ENCODE data around the gene DIRAS3. TPM values are rescaled to one million over a fixed set of nuclear protein-coding genes. Genes with fewer than 3 reads are reported as not detected.

Gene DIRAS3
- total RNA-seq, 4 donors from 2014 or later: 2.1 to 2.4 (median 2.3) TPM

GRCh38 chr1:68045511-68046180 is 4.8 kb downstream of the DIRAS3 start:
- WGBS, 2 donors: 94 to 97% methylated on average over 4 of the region's 4 CpGs
- Histone ChIP-seq H3K9me3 (no peaks in the 10 kb centered on the region), H3K4me1 (no peaks in the 10 kb centered on the region), H3K27ac (no peak overlapping the region), H3K36me3 (no peaks in the 10 kb centered on the region), H3K27me3 (no peaks in the 10 kb centered on the region), H3K4me3 (replicated peaks in 1 of 3) (no peak overlapping the region)
- DNase-seq: no peak
- TF ChIP-seq POLR2A (IDR thresholded peaks at IDR 0.05) (no peak), CTCF (IDR thresholded peaks at IDR 0.05) (no peak)
- intact Hi-C loops (cut with DNase I): no loop called here

GRCh38 chr1:68043443-68044090 is 6.9 kb downstream of the DIRAS3 start:
- Histone ChIP-seq H3K27me3 (no peaks in the 10 kb centered on the region), H3K36me3 (no peaks in the 10 kb centered on the region), H3K9me3 (no peaks in the 10 kb centered on the region), H3K27ac (no peak overlapping the region), H3K4me1 (no peaks in the 10 kb centered on the region), H3K4me3 (replicated peaks in 1 of 3) (no peak overlapping the region)
- WGBS, 2 donors: 94 to 97% methylated on average over 19 to 22 of the region's 22 CpGs
- intact Hi-C loops (cut with DNase I): no loop called here
- TF ChIP-seq CTCF (IDR thresholded peaks at IDR 0.05): no peak
- no peak for TF ChIP-seq POLR2A (IDR thresholded peaks at IDR 0.05)
- DNase-seq: no peak

- TF ChIP-seq CTCF (IDR thresholded peaks at IDR 0.05): no peak
- no peak for TF ChIP-seq POLR2A (IDR thresholded peaks at IDR 0.05)
- H3K9me3 ChIP-seq: no peaks in the 10 kb centered on the region
- H3K4me3 ChIP-seq (replicated peaks in 1 of 3): no peak overlapping the region
- intact Hi-C loops (cut with DNase I): no loop called here
- H3K27ac ChIP-seq: no peak overlapping the region
- 79 to 87% methylated on average over 2 of the region's 2 CpGs for WGBS, 2 donors
- no peaks in the 10 kb centered on the region for H3K36me3 ChIP-seq
- H3K4me1 ChIP-seq: no peaks in the 10 kb centered on the region
- H3K27me3 ChIP-seq: no peaks in the 10 kb centered on the region
- DNase-seq: no peak
These were observed 13.5 kb downstream of the DIRAS3 start for GRCh38 chr1:68036946-68037345.

- no peak for DNase-seq
- intact Hi-C loops (cut with DNase I): no loop called here
- TF ChIP-seq CTCF (IDR thresholded peaks at IDR 0.05): no peak
- no peak for TF ChIP-seq POLR2A (IDR thresholded peaks at IDR 0.05)
- 95 to 97% methylated on average over 4 of the region's 4 CpGs for WGBS, 2 donors
- Histone ChIP-seq H3K36me3 (no peaks in the 10 kb centered on the region), H3K4me3 (replicated peaks in 1 of 3) (no peak overlapping the region), H3K9me3 (no peaks in the 10 kb centered on the region), H3K4me1 (no peaks in the 10 kb centered on the region), H3K27ac (no peak overlapping the region), H3K27me3 (no peaks in the 10 kb centered on the region)
These were observed 21.0 kb downstream of the DIRAS3 start for GRCh38 chr1:68029444-68029843.

GRCh38 chr1:68028566-68028965 is 21.9 kb downstream of the DIRAS3 start:
- TF ChIP-seq POLR2A (IDR thresholded peaks at IDR 0.05): no peak
- TF ChIP-seq CTCF (IDR thresholded peaks at IDR 0.05): no peak
- 88% methylated on average over 3 of the region's 3 CpGs for WGBS, 2 donors
- no peaks in the 10 kb centered on the region for H3K4me1 ChIP-seq
- no peaks in the 10 kb centered on the region for H3K27me3 ChIP-seq
- no peaks in the 10 kb centered on the region for H3K36me3 ChIP-seq
- no peak for DNase-seq
- H3K4me3 ChIP-seq (replicated peaks in 1 of 3): no peak overlapping the region
- intact Hi-C loops (cut with DNase I): no loop called here
- H3K9me3 ChIP-seq: no peaks in the 10 kb centered on the region
- H3K27ac ChIP-seq: no peak overlapping the region
